GM13977 (cell line): Measurements from ENCODE around the gene DOC2B.
A peak's percentile ranks its signal among the peaks of the same experiment; 100 is the strongest.
"Not testable (repeated sequence)": the region's sequence is repeated elsewhere in the genome, so short reads cannot be mapped to it uniquely, and the experiment has no call there.

Source experiments
- DNase-seq: peaks from one replicate; pipeline ENCODE4 v3.0.0; 2012; ENCODE audit warnings: low spot score
- CTCF ChIP-seq: IDR thresholded peaks from 2 replicates; pipeline ENCODE4 v1.5.1; 2012; ENCODE audit warnings: mild to moderate bottlenecking, control low read depth; ENCODE audit not compliant: insufficient read depth; ENCODE audit errors: extremely low read depth, missing control alignments
- in situ Hi-C: fragments of 300-500 bp; cut with MboI; formaldehyde crosslinking; loops from one replicate; pipeline ENCODE4 v1.12.0; 2022; ENCODE audit warnings: low sequenced_read_pairs, low pct_unique_long_range_greater_than_20kb, mixed read lengths, inconsistent platforms; ENCODE audit not compliant: unreplicated experiment

The DOC2B gene

GRCh38 chr17:142102-142661, 39.3 kb downstream of the DOC2B start:
- no peak for DNase-seq
- no peak for TF ChIP-seq CTCF
- in situ Hi-C loops: no loop called here

GRCh38 chr17:139401-140205, 41.8 kb downstream of the DOC2B start:
- DNase-seq, in situ Hi-C loops: not testable (repeated sequence)

- in situ Hi-C loops, DNase-seq: not testable (repeated sequence)
Measured at GRCh38 chr17:137166-137807, 44.2 kb downstream of the DOC2B start, which contains the start of gene SCGB1C2. SCGB1C2 (plus strand) TSS chr17:137569; CDS start chr17:137591, 22 bp downstream.

- TF ChIP-seq CTCF: peak; percentile 55
- in situ Hi-C loops, DNase-seq: not testable (repeated sequence)
Measured at GRCh38 chr17:136531-136930, 44.9 kb downstream of the DOC2B start.

- in situ Hi-C loops, DNase-seq: not testable (repeated sequence)
Measured at GRCh38 chr17:135895-136294, 45.6 kb downstream of the DOC2B start.

GRCh38 chr17:135022-135421, 46.4 kb downstream of the DOC2B start:
- DNase-seq, in situ Hi-C loops: not testable (repeated sequence)

- in situ Hi-C loops, DNase-seq: not testable (repeated sequence)
- TF ChIP-seq CTCF: peak; percentile 8
Measured at GRCh38 chr17:134332-134785, 47.1 kb downstream of the DOC2B start.

- DNase-seq, in situ Hi-C loops: not testable (repeated sequence)
Measured at GRCh38 chr17:133932-134331, 47.5 kb downstream of the DOC2B start.

- DNase-seq, in situ Hi-C loops: not testable (repeated sequence)
Measured at GRCh38 chr17:118339-118917, 63.0 kb downstream of the DOC2B start.

GRCh38 chr17:113111-113510, 68.3 kb downstream of the DOC2B start:
- DNase-seq, in situ Hi-C loops: not testable (repeated sequence)

More at GRCh38 chr17:118339-118917, 63.0 kb downstream of the DOC2B start:
- peak; percentile 6 for TF ChIP-seq CTCF
